SU-DHL-6 (cell line): ENCODE data around the gene POTEF.
"Not testable (repeated sequence)": the region's sequence is repeated elsewhere in the genome, so short reads cannot be mapped to it uniquely, and the experiment has no call there.

Source experiments
- H2AFZ ChIP-seq: fragments of 200-600 bp; sonication (generic); 2 replicates; pipeline ENCODE4 v1.6.1; 2014; ENCODE audit warnings: low read depth, mild to moderate bottlenecking, moderate library complexity, mixed read lengths, antibody characterized with exemption, low read length; ENCODE audit not compliant: severe bottlenecking
- H3F3A ChIP-seq: fragments of 200-600 bp; shearing (Covaris generic); 2 replicates; pipeline ENCODE4 v1.6.0; 2016; ENCODE audit warnings: antibody characterized with exemption, mild to moderate bottlenecking; ENCODE audit not compliant: insufficient read depth
- H3K27ac ChIP-seq: fragments of 200-600 bp; sonication (generic); 2 replicates; pipeline ENCODE4 v1.5.1; 2016; ENCODE audit warnings: low read depth, mild to moderate bottlenecking, low read length, moderate library complexity, mixed read lengths
- H3K27me3 ChIP-seq: fragments of 200-600 bp; sonication (generic), shearing (Covaris generic); 2 replicates; pipeline ENCODE4 v1.6.0; 2014; ENCODE audit warnings: mild to moderate bottlenecking, low read length
- H3K36me3 ChIP-seq: fragments of 200-600 bp; sonication (generic); 2 replicates; pipeline ENCODE4 v1.6.1; 2014; ENCODE audit warnings: mild to moderate bottlenecking, low read length, mixed read lengths
- H3K4me2 ChIP-seq: fragments of 300-600, 200-600 bp; shearing (Covaris generic), sonication (generic); 2 replicates; pipeline ENCODE4 v1.6.0; 2014; ENCODE audit warnings: low read length, low read depth, mild to moderate bottlenecking; ENCODE audit not compliant: poor library complexity, severe bottlenecking
- H3K4me3 ChIP-seq: fragments of 200-600 bp; sonication (generic); 2 replicates; pipeline ENCODE4 v1.5.1; 2014; ENCODE audit warnings: antibody characterized with exemption, low read length, mild to moderate bottlenecking, mixed read lengths; ENCODE audit not compliant: insufficient read depth, poor library complexity, severe bottlenecking
- H3K79me2 ChIP-seq: fragments of 200-600 bp; sonication (generic); 2 replicates; pipeline ENCODE4 v1.6.1; 2014; ENCODE audit warnings: mild to moderate bottlenecking, low read length, moderate library complexity; ENCODE audit not compliant: insufficient read depth
- H3K9ac ChIP-seq: fragments of 200-600 bp; sonication (generic); 2 replicates; pipeline ENCODE4 v1.7.0; 2014; ENCODE audit warnings: mild to moderate bottlenecking, low read length
- H3K9me2 ChIP-seq: fragments of 200-600 bp; sonication (generic); replicated peaks from 2 replicates; pipeline ENCODE4 v1.6.1; 2014; ENCODE audit warnings: low read length; ENCODE audit not compliant: insufficient read depth
- H3K9me3 ChIP-seq: fragments of 200-600 bp; sonication (generic); 2 replicates; pipeline ENCODE4 v1.6.1; 2014; ENCODE audit warnings: low read length, mixed read lengths; ENCODE audit not compliant: insufficient read depth
- H4K20me1 ChIP-seq: fragments of 200-600 bp; sonication (generic); 2 replicates; pipeline ENCODE4 v1.6.1; 2014; ENCODE audit warnings: low read depth, mild to moderate bottlenecking, antibody characterized with exemption, low read length, moderate library complexity, mixed read lengths
- CTCF ChIP-seq: fragments of 200-600 bp; sonication (generic); IDR thresholded peaks from one replicate; pipeline ENCODE4 v1.5.1; 2017; ENCODE audit warnings: antibody characterized with exemption, mild to moderate bottlenecking, low read length, moderate library complexity; ENCODE audit not compliant: insufficient read depth, poor library complexity, severe bottlenecking
- EZH2phosphoT487 ChIP-seq: fragments of 200-600 bp; sonication (generic), shearing (Covaris generic); conservative IDR thresholded peaks from 2 replicates; pipeline ENCODE4 v1.6.1; 2018; ENCODE audit warnings: mild to moderate bottlenecking, antibody characterized with exemption, low read length, moderate library complexity, mixed read lengths

Gene POTEF

GRCh38 chr2:130138326-130138725 is 9.3 kb upstream of the POTEF start:
- not testable (repeated sequence) for H3K9me2 ChIP-seq, H3K79me2 ChIP-seq, H3F3A ChIP-seq, H2AFZ ChIP-seq, H3K4me2 ChIP-seq, H3K36me3 ChIP-seq, H3K9ac ChIP-seq, H3K27me3 ChIP-seq, H3K4me3 ChIP-seq, H4K20me1 ChIP-seq, H3K9me3 ChIP-seq, H3K27ac ChIP-seq

- not testable (repeated sequence) for H3K79me2 ChIP-seq, H3K9me3 ChIP-seq, H3K4me3 ChIP-seq, H3K27ac ChIP-seq, H3K9ac ChIP-seq, H3F3A ChIP-seq, H3K4me2 ChIP-seq, H2AFZ ChIP-seq, H3K9me2 ChIP-seq, H3K27me3 ChIP-seq, H4K20me1 ChIP-seq, H3K36me3 ChIP-seq
Measured at GRCh38 chr2:130137118-130137517, 8.1 kb upstream of the POTEF start.

GRCh38 chr2:130136546-130136945 is 7.5 kb upstream of the POTEF start:
- H3K9me2 ChIP-seq, H3K9ac ChIP-seq, H3K27ac ChIP-seq, H3K27me3 ChIP-seq, H2AFZ ChIP-seq, H4K20me1 ChIP-seq, H3K9me3 ChIP-seq, H3K36me3 ChIP-seq, H3F3A ChIP-seq, H3K79me2 ChIP-seq, H3K4me3 ChIP-seq, H3K4me2 ChIP-seq: not testable (repeated sequence)

GRCh38 chr2:130135692-130136541 is 6.9 kb upstream of the POTEF start:
- Histone ChIP-seq H3K9me2 (no peaks in the 10 kb centered on the region), H3K9me3 (no peaks in the 10 kb centered on the region)

GRCh38 chr2:130128464-130128863 is 558 bp downstream of the POTEF start:
- H3F3A ChIP-seq, H3K9ac ChIP-seq, H3K4me2 ChIP-seq, H3K27ac ChIP-seq, H2AFZ ChIP-seq, H3K79me2 ChIP-seq, H3K9me2 ChIP-seq, H3K9me3 ChIP-seq, H3K4me3 ChIP-seq, H3K36me3 ChIP-seq, H4K20me1 ChIP-seq, H3K27me3 ChIP-seq: not testable (repeated sequence)

More at GRCh38 chr2:130135692-130136541, 6.9 kb upstream of the POTEF start:
- no peak overlapping the region for H3K4me2 ChIP-seq
- no peaks in the 10 kb centered on the region for H3F3A ChIP-seq
- no peaks in the 10 kb centered on the region for H4K20me1 ChIP-seq
- H3K9ac ChIP-seq = no peak overlapping the region
- H2AFZ ChIP-seq = no peak overlapping the region
- no peak overlapping the region for H3K4me3 ChIP-seq
- no peaks in the 10 kb centered on the region for H3K27me3 ChIP-seq
- no peaks in the 10 kb centered on the region for H3K79me2 ChIP-seq
- no peak overlapping the region for H3K27ac ChIP-seq
- TF ChIP-seq CTCF (no peak), EZH2phosphoT487 (no peak)
- no peaks in the 10 kb centered on the region for H3K36me3 ChIP-seq

- H3K4me3 ChIP-seq, H3F3A ChIP-seq, H3K36me3 ChIP-seq, H3K27ac ChIP-seq, H3K79me2 ChIP-seq, H3K4me2 ChIP-seq, H3K9ac ChIP-seq, H4K20me1 ChIP-seq, H3K27me3 ChIP-seq, H2AFZ ChIP-seq, H3K9me3 ChIP-seq, H3K9me2 ChIP-seq: not testable (repeated sequence)
Measured at GRCh38 chr2:130127726-130128125, 1.3 kb downstream of the POTEF start.

- not testable (repeated sequence) for H3F3A ChIP-seq, H3K9me2 ChIP-seq, H4K20me1 ChIP-seq, H3K9me3 ChIP-seq, H3K27me3 ChIP-seq, H3K4me3 ChIP-seq, H3K9ac ChIP-seq, H2AFZ ChIP-seq, H3K79me2 ChIP-seq, H3K36me3 ChIP-seq, H3K27ac ChIP-seq, H3K4me2 ChIP-seq
Measured at GRCh38 chr2:130120924-130121323, 8.1 kb downstream of the POTEF start.
